ENCODE results near the gene C9orf43.

C9orf43 gene

DNA sequence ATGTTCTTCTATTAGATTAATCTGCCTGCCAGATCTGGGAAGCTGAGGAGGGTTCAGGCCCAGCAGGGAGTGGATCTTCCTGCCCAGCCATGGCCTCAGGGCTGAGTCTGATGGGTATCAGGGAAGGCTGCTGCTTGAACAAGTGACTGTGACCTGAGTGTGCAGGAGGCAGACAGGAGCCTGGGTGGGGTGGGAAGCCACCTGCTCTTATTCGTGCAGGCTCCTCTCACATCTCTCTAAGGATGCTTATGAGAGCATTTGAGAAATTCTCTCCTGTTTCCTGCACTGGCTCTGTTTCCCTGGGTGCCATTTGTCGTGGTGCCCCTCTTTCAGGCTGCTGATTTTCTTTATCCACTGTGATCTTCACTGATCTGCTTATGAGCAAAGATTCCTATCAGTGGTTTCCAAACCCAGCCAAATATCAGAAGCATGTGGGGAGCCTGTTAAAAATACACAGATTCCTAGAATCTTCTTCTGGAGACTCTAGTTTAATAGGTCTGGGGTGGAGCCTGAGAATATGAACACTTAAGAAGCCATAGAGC is 55.1 kb downstream of the C9orf43 start:
- DNase-seq (ENCODE audit: low read depth in 3 of 3) = no peak

DNA sequence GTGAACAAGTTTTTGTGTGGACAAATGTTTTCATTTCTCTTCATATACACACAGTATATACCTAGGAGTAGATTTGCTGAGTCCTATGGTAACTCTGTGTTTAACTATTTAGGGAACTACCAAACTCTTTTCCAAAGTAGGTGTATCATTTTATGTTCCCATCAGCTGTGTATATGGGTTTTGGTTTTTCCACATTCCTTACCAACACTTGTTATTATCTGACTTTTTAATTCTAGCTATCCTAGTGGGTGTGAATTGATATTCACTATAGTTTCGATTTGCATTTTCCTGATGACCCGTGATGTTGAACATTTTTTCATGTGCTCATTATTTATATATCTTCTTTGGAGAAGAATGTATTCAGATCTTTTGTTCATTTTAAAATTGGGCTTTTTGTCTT is 56.6 kb downstream of the C9orf43 start:
- DNase-seq (ENCODE audit: low read depth in 3 of 3) = no peak

DNA sequence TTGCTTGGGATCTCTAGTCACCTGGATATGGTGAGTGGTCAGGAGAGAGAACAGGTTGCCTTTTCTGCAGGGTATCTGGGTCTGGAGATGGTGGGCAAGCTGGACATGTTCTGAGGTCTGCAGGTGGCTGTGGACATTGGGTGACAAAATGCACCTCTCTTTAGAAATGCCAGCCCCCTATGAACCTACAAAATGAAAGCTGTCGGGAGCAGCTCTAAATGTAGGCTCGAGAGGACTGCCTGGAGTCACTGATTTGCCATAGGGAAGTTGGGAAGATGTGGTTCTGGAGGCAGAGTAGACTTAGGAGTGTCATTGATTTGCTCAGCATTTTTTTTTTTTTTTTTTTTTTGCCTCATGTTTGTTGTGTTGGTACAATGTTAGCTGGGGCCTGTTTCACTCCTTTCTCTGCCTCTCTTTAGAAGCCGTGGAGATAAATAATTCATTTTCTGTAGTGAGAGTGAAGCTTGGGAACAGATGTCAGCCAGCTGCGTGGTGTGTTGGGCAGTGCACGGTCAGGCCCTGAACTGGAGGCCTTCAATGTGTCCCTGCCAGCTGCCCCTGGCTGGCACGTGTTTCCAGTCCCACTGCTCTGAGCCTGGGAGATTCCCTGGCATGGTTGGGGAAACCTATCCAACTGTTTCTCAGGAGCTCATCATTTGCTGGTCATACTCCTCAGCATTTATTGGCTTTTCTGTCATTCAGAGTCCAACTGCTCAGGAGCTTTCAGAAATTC is 58.3 kb downstream of the C9orf43 start:
- no peak for DNase-seq (ENCODE audit: low read depth in 3 of 3)

DNA sequence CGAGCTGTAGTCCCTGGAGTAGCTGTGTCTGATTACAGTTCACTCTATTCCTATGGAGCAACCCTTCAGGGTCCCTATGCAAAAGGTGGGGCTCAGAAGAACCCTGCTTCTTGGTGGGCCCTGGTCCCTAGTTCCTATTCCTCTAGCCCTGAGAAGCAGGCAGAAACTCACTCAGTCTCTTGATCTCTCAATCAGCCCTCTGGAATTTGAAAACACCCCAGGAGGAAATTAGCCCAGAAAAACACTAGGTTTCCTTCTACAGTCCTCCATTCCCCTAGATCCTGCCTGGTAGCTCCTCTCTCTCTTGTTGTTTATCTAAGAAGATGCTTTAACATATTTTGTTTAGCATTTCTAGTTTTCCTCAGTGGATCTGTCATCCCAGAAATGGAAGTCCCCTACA is 60.6 kb downstream of the C9orf43 start:
- no peak for DNase-seq (ENCODE audit: low read depth in 3 of 3)

DNA sequence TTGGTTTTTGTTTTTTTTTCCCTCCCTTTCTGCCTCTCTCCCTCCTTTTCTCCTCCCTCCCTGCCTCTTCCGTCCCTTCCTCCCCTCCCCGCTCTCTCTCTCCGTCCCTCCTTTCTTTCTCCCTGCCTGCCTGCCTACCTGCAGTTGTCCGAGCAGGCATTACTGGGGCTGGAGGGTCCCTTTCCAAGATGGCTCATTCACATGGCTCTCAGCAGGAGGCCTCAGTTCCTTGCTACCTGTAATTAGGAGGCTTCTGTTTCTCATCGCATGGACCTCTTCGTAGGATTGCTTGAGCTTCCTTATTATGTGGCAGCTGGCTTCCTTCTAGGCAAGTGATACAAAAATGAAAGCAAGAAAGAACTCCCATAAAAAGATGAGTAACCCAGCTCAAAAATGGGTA is 61.0 kb downstream of the C9orf43 start:
- no peak for DNase-seq (ENCODE audit: low read depth in 3 of 3)

DNA sequence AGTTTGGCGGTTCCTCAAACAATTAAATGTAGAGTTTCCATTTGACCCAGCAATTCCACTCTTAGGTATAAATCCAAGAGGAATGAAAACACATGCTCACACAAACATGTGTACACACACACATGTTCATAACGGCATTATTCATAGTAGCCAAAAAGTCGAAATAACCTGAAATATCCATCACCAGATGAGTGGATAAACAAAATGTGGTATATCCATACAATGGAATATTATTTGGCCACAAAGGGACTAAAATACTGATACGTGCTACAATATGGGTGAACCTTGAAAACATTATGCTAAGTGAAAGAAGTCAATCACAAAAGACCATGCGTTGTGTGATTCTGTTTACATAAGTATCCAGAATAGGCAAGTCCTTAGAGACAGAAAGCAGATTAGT is 61.7 kb downstream of the C9orf43 start:
- no peak for DNase-seq (ENCODE audit: low read depth in 3 of 3)

DNA sequence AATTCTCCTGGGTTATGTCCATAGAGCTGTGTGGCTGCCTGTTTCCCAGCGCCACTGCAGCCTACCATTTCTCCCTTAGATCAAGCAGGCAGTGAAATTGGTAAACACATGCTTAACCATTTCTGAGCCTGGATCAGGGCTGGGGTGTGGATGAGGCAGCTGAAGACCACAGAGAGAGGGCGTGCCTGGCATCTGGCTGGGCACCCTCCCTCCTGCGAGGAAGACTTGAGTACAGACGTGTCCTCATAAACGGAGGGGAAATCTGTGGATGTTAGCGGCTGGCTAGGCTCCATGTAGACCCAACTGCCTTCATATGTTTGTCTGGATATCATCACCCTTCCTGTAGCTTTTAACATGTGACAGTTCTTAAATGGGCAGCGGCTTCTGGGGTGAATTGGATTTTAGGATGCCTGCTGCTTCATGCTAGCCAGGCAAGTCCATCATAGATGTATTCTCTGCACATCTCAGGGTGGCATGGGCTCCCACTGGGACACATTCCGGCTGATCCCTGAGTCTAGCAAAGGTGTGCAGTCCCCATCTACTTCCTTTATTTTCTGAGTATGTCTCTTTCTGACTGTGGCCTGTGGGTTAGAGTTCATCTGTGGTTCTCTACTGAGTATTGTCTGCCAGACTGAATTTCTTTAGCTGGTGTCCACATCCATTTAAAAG is 63.9 kb downstream of the C9orf43 start:
- no peak for DNase-seq (ENCODE audit: low read depth in 3 of 3)

DNA sequence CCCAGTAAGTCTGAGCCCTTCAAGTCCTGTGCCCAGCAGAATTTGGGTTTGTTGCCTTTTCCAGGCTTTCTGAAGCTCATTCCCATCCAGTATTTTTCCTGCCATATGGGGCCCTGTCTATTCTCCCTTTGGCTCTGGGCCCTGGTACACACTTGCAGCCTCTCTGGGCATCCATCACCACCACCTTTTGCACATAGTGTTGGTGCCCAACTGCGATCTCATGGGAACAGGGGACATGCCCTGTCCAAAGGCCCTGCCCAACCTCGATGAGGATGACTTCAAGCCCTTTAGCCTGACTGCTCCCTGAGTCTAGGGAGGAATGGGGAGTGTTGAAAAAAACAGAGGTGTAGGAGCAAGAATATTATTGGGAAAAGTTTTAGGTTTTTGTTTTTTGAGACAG is 64.5 kb downstream of the C9orf43 start:
- no peak for DNase-seq (ENCODE audit: low read depth in 3 of 3)

DNA sequence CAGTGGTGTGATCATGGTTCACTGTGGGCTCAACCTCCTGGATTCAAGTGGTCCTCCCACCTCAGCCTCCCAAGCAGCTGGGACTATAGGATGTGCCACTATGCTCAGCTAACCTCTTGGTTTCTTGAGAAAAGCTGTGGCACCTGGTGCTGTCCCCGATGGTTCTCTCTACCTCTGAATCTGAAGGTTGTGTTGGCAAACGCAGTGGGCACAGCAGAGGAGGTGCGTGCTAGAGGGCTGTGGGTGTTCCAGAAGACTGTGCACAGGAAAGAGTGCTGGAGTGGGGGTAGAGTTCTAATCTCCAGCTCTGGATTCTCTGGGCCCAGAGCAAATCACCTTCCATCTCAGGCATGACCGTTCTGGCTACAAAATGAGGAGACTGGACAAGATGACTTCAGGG is 65.4 kb downstream of the C9orf43 start:
- no peak for DNase-seq (ENCODE audit: low read depth in 3 of 3)

DNA sequence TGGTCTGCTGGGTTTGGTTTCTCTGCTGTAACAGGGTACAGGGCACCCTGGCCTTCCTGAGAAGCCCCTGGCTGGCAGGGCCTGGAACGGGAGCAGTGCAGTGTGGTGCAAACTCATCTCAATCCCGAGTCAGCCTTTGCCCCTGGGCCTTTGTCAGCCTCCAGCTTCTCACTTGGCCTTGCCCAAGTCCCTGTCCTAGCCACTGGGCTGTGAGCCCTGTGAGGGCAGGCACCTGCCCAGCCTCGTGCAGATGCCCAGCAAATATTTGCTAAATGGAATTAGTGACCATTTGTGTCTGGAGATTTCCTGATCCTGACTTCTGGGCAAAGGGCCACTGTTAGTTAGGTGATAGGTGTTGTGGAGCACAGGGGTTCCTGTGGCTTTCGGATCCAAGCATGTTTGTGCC is 66.0 kb downstream of the C9orf43 start:
- DNase-seq (ENCODE audit: low read depth in 3 of 3) = no peak

DNA sequence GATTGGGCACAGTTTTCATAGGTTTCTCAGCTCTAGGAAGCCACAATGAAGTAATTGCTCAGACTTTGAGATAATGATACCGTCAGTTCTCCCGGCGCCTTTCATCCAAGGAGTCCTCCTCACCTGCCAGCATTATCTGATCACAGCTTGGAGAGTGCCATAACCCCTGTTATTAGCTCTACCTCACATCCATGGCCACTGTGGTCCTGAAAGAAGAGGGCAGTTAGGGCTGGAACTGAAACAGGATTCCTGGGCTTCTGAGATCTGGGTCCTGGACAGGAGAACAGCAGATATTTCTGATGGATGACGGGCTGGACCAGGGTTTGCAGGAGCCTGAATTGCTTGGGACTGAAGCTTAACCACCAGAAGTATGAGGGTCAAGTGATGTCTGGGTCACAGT is 66.5 kb downstream of the C9orf43 start:
- no peak for DNase-seq (ENCODE audit: low read depth in 3 of 3)

DNA sequence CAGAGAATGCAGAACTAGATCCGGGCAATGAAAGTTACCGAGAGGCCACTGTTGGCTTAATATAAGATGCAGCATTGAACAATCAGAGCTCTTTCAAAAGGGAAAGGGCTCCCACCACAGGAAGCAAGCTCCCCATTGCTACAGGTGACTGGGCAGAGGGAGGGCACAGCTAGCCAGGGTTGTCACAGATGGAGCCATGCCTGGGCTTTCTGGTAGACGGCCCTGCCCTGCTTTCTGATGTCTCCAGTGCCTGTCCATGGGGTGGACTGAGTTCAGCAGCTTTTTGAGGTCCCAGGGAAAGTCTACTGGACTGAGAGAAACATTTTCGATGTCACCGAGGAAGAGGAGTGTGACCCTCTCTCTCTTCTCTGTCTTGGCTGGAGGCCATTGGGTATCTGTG is 67.1 kb downstream of the C9orf43 start:
- DNase-seq (ENCODE audit: low read depth in 3 of 3) = no peak

DNA sequence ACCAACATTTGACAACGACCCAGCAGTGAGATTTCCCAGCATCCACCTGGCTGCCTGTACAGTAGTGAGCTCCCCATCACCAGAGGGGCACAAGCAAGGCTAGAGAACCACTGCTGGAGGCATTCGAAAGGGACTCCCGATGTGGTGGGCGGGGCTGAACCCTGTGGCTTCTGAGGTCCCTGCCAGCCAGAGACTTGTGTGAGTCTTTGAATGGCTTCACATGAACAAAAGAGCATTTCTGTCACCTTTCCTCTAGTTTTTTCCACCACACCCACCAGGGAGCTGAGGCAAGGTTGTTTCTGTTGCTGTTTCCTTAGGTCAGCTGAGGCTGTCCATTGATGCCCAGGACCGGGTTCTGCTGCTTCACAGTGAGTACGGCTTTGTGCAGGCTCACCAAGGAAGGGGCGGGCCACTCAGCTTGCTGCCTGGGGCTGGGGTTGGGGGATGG is 68.7 kb downstream of the C9orf43 start:
- DNase-seq (ENCODE audit: low read depth in 3 of 3) = peak in 1 of 3 donors; percentile 13

All from stimulated activated CD4-positive, alpha-beta T cell treated with anti-CD3 and anti-CD28 coated beads, TNF-alpha, amount 100 ng/mL, for 48 hours (primary cell).